ENCODE results near the gene DLL3.

Gene DLL3

DNA sequence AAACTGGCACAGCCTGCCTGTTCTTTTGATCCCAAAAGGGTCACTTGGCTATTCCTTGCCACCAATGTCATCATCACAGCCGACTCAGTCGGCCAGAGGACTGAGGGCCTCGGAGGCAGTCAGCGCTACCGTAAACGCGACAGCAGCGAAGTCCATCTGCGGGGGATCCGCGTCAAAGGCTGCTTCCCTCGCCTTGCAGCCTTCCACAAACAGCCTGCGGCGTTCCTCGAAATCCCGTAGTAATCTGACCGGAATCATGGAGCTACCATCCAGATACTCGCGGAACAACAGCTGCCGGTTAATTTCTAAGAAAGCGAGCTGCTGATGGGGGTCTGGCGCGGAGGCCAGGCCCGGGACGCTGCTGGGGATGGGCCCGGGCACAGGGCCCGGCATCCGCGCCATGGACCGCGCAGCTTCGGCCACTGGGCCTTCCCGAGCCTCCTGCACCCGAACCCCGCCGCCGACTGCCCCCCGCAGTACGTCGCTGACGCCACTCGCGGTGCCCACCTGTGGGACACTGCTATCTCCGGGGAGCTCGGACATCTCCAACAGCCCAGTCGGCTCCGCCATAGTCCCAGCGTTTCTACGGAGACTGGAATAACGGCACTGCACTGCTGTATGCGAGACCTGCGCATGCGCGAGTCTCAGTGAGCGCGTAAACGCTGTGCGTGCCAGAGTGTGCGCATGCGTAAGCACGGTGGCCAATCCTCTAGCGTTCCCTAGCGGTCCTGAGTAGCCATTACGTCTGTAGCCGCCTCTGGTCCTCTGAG, 33.7 kb downstream of the DLL3 start, which contains the start of gene EID2B (continued):
- TF ChIP-seq, protein P1, sequence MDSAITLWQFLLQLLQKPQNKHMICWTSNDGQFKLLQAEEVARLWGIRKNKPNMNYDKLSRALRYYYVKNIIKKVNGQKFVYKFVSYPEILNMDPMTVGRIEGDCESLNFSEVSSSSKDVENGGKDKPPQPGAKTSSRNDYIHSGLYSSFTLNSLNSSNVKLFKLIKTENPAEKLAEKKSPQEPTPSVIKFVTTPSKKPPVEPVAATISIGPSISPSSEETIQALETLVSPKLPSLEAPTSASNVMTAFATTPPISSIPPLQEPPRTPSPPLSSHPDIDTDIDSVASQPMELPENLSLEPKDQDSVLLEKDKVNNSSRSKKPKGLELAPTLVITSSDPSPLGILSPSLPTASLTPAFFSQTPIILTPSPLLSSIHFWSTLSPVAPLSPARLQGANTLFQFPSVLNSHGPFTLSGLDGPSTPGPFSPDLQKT (IDR thresholded peaks at IDR 0.05; ENCODE audit: borderline replicate concordance, low read depth, low read length), result no peak
- TF ChIP-seq, protein P2, sequence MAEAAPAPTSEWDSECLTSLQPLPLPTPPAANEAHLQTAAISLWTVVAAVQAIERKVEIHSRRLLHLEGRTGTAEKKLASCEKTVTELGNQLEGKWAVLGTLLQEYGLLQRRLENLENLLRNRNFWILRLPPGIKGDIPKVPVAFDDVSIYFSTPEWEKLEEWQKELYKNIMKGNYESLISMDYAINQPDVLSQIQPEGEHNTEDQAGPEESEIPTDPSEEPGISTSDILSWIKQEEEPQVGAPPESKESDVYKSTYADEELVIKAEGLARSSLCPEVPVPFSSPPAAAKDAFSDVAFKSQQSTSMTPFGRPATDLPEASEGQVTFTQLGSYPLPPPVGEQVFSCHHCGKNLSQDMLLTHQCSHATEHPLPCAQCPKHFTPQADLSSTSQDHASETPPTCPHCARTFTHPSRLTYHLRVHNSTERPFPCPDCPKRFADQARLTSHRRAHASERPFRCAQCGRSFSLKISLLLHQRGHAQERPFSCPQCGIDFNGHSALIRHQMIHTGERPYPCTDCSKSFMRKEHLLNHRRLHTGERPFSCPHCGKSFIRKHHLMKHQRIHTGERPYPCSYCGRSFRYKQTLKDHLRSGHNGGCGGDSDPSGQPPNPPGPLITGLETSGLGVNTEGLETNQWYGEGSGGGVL (tag by site-specific recombination; IDR thresholded peaks at IDR 0.05), result no peak
- TF ChIP-seq ZNF555 (tag by site-specific recombination; conservative IDR thresholded peaks at IDR 0.05), result no peak
- no peak for TF ChIP-seq GLI2 (tag by site-specific recombination; IDR thresholded peaks at IDR 0.05; ENCODE audit: borderline replicate concordance, low read depth)
- no peak for TF ChIP-seq ZNF830 (tag by site-specific recombination; IDR thresholded peaks at IDR 0.05; ENCODE audit: low read depth)
- TF ChIP-seq ZNF610 (tag by site-specific recombination; IDR thresholded peaks at IDR 0.05; ENCODE audit: borderline replicate concordance), result peak; percentile 37; the same call in 1 of the 2 replicates
- TF ChIP-seq ZNF37A (tag by site-specific recombination; IDR thresholded peaks at IDR 0.05), result peak; percentile 60; the same call in 1 of the 2 replicates
- TF ChIP-seq, protein P3, sequence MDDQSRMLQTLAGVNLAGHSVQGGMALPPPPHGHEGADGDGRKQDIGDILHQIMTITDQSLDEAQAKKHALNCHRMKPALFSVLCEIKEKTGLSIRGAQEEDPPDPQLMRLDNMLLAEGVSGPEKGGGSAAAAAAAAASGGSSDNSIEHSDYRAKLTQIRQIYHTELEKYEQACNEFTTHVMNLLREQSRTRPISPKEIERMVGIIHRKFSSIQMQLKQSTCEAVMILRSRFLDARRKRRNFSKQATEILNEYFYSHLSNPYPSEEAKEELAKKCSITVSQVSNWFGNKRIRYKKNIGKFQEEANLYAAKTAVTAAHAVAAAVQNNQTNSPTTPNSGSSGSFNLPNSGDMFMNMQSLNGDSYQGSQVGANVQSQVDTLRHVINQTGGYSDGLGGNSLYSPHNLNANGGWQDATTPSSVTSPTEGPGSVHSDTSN (CRISPR knock-in tag; IDR thresholded peaks at IDR 0.05), result no peak; the same call in 1 of the 2 replicates
- TF ChIP-seq OVOL3 (tag by site-specific recombination; IDR thresholded peaks at IDR 0.05), result peak; percentile 99
- TF ChIP-seq OSR2 (tag by site-specific recombination; IDR thresholded peaks at IDR 0.05), result 0 out of 2 replicates have a peak, but pooled peaks have one; percentile 53
- TF ChIP-seq, protein P4, sequence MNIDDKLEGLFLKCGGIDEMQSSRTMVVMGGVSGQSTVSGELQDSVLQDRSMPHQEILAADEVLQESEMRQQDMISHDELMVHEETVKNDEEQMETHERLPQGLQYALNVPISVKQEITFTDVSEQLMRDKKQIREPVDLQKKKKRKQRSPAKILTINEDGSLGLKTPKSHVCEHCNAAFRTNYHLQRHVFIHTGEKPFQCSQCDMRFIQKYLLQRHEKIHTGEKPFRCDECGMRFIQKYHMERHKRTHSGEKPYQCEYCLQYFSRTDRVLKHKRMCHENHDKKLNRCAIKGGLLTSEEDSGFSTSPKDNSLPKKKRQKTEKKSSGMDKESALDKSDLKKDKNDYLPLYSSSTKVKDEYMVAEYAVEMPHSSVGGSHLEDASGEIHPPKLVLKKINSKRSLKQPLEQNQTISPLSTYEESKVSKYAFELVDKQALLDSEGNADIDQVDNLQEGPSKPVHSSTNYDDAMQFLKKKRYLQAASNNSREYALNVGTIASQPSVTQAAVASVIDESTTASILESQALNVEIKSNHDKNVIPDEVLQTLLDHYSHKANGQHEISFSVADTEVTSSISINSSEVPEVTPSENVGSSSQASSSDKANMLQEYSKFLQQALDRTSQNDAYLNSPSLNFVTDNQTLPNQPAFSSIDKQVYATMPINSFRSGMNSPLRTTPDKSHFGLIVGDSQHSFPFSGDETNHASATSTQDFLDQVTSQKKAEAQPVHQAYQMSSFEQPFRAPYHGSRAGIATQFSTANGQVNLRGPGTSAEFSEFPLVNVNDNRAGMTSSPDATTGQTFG (tag by site-specific recombination; IDR thresholded peaks at IDR 0.05; ENCODE audit: borderline replicate concordance), result no peak
- peak; percentile 71 for TF ChIP-seq ZEB2 (tag by site-specific recombination; IDR thresholded peaks at IDR 0.05)
- TF ChIP-seq ZNF157 (tag by site-specific recombination; IDR thresholded peaks at IDR 0.05), result no peak
- TF ChIP-seq, protein P5, sequence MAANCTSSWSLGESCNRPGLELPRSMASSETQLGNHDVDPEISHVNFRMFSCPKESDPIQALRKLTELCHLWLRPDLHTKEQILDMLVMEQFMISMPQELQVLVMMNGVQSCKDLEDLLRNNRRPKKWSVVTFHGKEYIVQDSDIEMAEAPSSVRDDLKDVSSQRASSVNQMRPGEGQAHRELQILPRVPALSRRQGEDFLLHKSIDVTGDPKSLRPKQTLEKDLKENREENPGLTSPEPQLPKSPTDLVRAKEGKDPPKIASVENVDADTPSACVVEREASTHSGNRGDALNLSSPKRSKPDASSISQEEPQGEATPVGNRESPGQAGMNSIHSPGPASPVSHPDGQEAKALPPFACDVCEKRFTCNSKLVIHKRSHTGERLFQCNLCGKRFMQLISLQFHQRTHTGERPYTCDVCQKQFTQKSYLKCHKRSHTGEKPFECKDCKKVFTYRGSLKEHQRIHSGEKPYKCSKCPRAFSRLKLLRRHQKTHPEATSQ (tag by site-specific recombination; IDR thresholded peaks at IDR 0.05), result no peak
- TF ChIP-seq ZNF423 (tag by site-specific recombination; IDR thresholded peaks at IDR 0.05), result no peak
- TF ChIP-seq SALL2 (tag by site-specific recombination; IDR thresholded peaks at IDR 0.05; ENCODE audit: borderline replicate concordance), result no peak
- TF ChIP-seq ZNF521 (tag by site-specific recombination; IDR thresholded peaks at IDR 0.05), result no peak
- no peak for TF ChIP-seq ZNF701 (tag by site-specific recombination; IDR thresholded peaks at IDR 0.05)
- no peak; the same call in 1 of the 2 replicates for TF ChIP-seq ZBTB7A (tag by site-specific recombination; IDR thresholded peaks at IDR 0.05; ENCODE audit: low read depth)
- TF ChIP-seq ZNF239 (tag by site-specific recombination; IDR thresholded peaks at IDR 0.05), result no peak
- TF ChIP-seq, protein P6, sequence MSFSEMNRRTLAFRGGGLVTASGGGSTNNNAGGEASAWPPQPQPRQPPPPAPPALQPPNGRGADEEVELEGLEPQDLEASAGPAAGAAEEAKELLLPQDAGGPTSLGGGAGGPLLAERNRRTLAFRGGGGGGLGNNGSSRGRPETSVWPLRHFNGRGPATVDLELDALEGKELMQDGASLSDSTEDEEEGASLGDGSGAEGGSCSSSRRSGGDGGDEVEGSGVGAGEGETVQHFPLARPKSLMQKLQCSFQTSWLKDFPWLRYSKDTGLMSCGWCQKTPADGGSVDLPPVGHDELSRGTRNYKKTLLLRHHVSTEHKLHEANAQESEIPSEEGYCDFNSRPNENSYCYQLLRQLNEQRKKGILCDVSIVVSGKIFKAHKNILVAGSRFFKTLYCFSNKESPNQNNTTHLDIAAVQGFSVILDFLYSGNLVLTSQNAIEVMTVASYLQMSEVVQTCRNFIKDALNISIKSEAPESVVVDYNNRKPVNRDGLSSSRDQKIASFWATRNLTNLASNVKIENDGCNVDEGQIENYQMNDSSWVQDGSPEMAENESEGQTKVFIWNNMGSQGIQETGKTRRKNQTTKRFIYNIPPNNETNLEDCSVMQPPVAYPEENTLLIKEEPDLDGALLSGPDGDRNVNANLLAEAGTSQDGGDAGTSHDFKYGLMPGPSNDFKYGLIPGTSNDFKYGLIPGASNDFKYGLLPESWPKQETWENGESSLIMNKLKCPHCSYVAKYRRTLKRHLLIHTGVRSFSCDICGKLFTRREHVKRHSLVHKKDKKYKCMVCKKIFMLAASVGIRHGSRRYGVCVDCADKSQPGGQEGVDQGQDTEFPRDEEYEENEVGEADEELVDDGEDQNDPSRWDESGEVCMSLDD (tag by site-specific recombination; IDR thresholded peaks at IDR 0.05), result 0 out of 2 replicates have a peak, but pooled peaks have one; percentile 13
- no peak for TF ChIP-seq ZNF658 (tag by site-specific recombination; IDR thresholded peaks at IDR 0.05)
- TF ChIP-seq, protein P7, sequence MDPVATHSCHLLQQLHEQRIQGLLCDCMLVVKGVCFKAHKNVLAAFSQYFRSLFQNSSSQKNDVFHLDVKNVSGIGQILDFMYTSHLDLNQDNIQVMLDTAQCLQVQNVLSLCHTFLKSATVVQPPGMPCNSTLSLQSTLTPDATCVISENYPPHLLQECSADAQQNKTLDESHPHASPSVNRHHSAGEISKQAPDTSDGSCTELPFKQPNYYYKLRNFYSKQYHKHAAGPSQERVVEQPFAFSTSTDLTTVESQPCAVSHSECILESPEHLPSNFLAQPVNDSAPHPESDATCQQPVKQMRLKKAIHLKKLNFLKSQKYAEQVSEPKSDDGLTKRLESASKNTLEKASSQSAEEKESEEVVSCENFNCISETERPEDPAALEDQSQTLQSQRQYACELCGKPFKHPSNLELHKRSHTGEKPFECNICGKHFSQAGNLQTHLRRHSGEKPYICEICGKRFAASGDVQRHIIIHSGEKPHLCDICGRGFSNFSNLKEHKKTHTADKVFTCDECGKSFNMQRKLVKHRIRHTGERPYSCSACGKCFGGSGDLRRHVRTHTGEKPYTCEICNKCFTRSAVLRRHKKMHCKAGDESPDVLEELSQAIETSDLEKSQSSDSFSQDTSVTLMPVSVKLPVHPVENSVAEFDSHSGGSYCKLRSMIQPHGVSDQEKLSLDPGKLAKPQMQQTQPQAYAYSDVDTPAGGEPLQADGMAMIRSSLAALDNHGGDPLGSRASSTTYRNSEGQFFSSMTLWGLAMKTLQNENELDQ (tag by site-specific recombination; IDR thresholded peaks at IDR 0.05; ENCODE audit: low read depth), result no peak
